Right atrium auricular region (tissue), 2 donors: ENCODE data around the gene ADARB2. TPM values are rescaled to one million over a fixed set of nuclear protein-coding genes. Genes with fewer than 3 reads are reported as not detected.

Experiments used
- DNase-seq: peaks from one replicate; pipeline ENCODE4 v3.0.0-alpha.2; 2019; ENCODE audit warnings: low spot score
- H3K27ac ChIP-seq, 2 donors: fragments of 200-600 bp; sonication (generic); 1 replicate in 1 of 2; 2 replicates in 1 of 2; pipeline ENCODE4 v1.5.1; 2016 to 2019
- H3K27me3 ChIP-seq, 2 donors: fragments of 200-600 bp; sonication (generic); one replicate each; pipeline versions ENCODE4 v1.5.1 to v1.6.0; 2017 to 2019
- H3K36me3 ChIP-seq: fragments of 200-600 bp; sonication (generic); one replicate; pipeline ENCODE4 v1.5.1; 2016
- H3K4me1 ChIP-seq, 2 donors: fragments of 200-600 bp; sonication (generic); one replicate each; pipeline versions ENCODE4 v1.5.1 to v1.6.0; 2017 to 2019
- H3K4me3 ChIP-seq, 2 donors: fragments of 200-600 bp; sonication (generic); 1 replicate in 1 of 2; 2 replicates in 1 of 2; pipeline ENCODE4 v1.5.1; 2017 to 2019; ENCODE audit warnings: mild to moderate bottlenecking in 1 of 2, moderate library complexity in 1 of 2
- H3K9me3 ChIP-seq, 2 donors: fragments of 200-600 bp; sonication (generic); one replicate each; pipeline ENCODE4 v1.5.1; 2019
- total RNA-seq, 2 donors: library from RNA; depleted of rRNA; stranded (reverse); fragments of >200 nt; gene quantifications; one replicate each; pipeline ENCODE4 v1.1.0, GENCODE V29; 2016
- TF ChIP-seq, protein P1 (sequence below), 2 donors: fragments of 200-600 bp; sonication (generic); IDR thresholded peaks; one replicate each; pipeline ENCODE4 v1.5.1; 2019; ENCODE audit warnings: antibody characterized with exemption in 2 of 2

Gene ADARB2
- total RNA-seq, 2 donors from 2014 or later, result 0.33 to 0.71 TPM

DNA sequence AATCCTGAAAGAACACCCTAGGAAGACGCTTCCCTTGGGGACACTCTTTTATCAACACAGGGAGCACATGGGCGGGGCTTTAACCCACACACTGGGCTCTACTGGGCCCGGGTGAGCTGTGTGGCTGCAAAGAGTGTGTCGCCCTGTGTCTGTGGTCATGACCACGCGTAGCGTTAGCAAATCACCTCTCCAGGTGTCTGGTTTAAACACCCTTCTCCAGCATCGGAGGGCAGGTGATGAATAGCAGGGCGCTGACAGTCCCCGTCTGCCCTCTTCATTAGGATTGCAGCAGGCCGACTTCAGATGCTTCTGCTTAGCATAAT is 127.7 kb downstream of the ADARB2 start:
- Histone ChIP-seq H3K27me3 (peaks cover 0 to 11% of the 10 kb centered on the region in 2 donors), H3K9me3 (no peaks in the 10 kb centered on the region), H3K36me3 (no peaks in the 10 kb centered on the region), H3K4me1 (peaks cover 0 to 6% of the 10 kb centered on the region in 2 donors), H3K27ac (no peak overlapping the region), H3K4me3 (no peak overlapping the region)
- DNase-seq, result no peak
- TF ChIP-seq, protein P1, sequence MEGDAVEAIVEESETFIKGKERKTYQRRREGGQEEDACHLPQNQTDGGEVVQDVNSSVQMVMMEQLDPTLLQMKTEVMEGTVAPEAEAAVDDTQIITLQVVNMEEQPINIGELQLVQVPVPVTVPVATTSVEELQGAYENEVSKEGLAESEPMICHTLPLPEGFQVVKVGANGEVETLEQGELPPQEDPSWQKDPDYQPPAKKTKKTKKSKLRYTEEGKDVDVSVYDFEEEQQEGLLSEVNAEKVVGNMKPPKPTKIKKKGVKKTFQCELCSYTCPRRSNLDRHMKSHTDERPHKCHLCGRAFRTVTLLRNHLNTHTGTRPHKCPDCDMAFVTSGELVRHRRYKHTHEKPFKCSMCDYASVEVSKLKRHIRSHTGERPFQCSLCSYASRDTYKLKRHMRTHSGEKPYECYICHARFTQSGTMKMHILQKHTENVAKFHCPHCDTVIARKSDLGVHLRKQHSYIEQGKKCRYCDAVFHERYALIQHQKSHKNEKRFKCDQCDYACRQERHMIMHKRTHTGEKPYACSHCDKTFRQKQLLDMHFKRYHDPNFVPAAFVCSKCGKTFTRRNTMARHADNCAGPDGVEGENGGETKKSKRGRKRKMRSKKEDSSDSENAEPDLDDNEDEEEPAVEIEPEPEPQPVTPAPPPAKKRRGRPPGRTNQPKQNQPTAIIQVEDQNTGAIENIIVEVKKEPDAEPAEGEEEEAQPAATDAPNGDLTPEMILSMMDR (IDR thresholded peaks at IDR 0.05), result no peak

DNA sequence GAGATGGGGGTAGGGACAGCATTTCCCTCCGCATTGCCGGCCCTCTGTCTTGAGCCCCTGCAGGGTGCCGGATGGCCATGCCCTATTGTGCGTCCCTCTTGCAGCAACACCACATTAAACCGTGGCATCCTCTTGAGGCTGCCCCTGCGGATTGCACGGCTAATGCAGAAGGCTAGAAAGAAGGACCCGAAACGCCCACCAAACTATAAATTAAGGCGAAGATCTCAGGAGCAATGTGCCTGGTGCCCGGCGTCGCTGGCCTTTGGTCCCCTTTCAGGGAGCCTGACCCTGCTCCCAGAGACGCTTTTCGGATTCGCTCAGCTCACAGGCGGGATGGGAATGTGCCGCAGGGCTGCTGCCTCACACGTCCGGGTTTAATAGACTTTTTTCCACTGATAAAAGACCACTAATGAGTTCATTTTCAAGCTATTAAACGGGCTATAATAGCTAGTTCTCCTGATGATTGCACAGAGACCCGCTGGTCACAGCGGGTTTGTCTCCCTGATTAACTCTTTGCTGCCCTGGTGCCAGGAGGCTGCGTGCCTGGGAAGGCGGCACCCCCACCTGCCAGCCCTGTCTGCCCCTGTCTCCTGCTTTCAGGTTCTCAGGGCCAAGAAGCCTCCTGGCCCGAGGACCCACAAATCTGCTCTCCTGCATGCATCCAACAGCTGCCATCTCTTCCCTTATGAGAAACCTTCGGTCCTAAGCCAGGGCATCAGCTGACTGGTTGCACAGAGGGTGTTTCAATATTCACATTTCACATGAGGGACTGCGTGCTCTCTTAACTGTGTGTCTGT is 128.3 kb downstream of the ADARB2 start:
- DNase-seq, result no peak
- Histone ChIP-seq H3K4me3 (no peak overlapping the region), H3K27me3 (peaks cover 0 to 11% of the 10 kb centered on the region in 2 donors), H3K4me1 (peaks cover 0 to 6% of the 10 kb centered on the region in 2 donors), H3K9me3 (no peaks in the 10 kb centered on the region), H3K27ac (no peak overlapping the region), H3K36me3 (no peaks in the 10 kb centered on the region)
- TF ChIP-seq, protein P1 (IDR thresholded peaks at IDR 0.05), result no peak

DNA sequence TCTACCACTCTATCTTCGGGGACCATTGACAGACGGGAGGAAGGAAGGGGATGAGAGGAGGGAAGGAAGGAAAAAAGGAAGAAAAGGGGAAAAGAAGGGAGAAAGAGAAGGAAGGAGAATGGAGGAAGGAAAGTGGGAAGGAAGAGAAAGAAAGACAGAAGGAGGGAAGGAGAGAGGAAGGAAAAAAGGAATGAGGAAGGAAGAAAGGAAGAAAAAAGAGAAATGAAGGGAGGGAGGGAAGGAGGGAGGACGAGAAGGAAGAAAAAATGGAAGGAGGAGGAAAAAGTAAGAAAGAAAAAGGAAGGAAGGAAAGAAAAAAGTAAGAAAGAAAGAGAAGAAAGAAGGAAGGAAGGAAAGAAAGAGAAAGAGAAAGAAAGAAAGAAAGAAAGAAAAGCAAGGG is 128.9 kb downstream of the ADARB2 start:
- no peak for DNase-seq
- Histone ChIP-seq H3K4me1 (peaks cover 0 to 6% of the 10 kb centered on the region in 2 donors), H3K4me3 (no peak overlapping the region), H3K9me3 (no peaks in the 10 kb centered on the region), H3K36me3 (no peaks in the 10 kb centered on the region), H3K27me3 (peaks cover 0 to 11% of the 10 kb centered on the region in 2 donors), H3K27ac (no peak overlapping the region)
- TF ChIP-seq, protein P1 (IDR thresholded peaks at IDR 0.05), result no peak

DNA sequence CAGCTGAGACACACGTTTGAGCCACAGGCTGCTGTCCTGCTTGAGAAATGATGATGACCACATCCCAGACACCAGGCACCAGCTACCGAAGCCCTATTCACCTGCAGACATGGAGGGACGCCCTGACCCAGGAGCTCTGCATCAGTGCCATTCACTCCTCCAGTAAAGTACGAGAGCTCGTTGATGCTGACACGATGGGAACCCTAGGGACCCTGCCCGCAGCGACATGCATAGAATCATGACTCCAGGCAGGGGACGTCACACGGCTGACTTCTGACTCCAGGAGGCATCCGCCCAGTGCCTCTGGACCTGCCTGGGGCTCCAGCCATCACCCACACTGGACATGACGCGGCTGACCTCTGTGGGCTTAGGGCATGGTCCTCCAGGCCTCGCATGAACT is 129.9 kb downstream of the ADARB2 start:
- Histone ChIP-seq H3K9me3 (no peaks in the 10 kb centered on the region), H3K4me1 (peaks cover 0 to 6% of the 10 kb centered on the region in 2 donors), H3K27me3 (peaks cover 0 to 11% of the 10 kb centered on the region in 2 donors), H3K27ac (no peak overlapping the region), H3K4me3 (no peak overlapping the region), H3K36me3 (no peaks in the 10 kb centered on the region)
- no peak for DNase-seq
- TF ChIP-seq, protein P1 (IDR thresholded peaks at IDR 0.05), result no peak

DNA sequence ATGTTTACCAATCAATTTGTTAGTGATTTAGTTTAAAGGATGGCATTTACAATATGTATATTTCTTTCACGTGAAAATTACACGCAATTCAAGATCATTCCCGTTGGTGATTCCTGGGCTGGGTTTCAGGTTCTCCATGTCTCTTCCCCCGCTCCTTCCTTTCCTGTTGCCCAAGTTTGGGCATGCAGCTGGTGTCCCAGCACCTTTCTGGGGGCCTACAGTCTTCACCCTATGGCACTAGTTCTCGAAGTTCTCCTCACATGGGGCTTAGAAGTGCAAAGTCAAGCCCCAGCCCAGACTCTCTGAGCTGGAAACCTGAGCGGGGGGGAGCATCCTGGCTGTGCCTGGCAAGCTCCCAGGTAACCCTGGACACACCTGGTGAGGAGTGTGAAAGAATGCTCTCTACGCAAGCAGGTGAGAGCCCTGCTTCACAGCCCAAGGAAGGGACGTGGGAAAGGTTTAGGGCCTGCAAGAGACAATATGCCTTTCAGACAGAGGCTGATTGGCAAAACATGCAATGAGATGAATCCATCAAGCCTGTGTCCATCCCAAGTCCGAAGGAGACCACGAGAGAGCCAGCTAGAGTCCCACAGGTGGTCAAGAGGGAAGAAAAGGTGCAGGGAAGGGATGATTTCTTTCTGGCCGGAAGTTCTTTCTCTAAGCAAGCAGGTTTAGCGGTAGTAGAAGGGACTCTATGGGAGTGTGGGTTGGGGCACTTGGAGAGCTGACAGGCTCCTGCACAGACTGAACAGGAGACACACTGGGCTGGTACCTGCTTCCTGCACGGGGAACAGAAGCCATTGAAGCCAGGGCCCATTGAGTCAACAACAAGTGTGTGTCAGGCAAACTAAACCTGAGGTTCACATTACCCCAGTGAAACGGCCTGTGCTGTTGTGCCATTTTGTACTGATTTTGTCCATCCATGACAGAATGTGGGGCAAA is 131.1 kb downstream of the ADARB2 start:
- H3K4me1 ChIP-seq, result peaks cover 0 to 6% of the 10 kb centered on the region in 2 donors
- H3K9me3 ChIP-seq, result no peaks in the 10 kb centered on the region
- H3K36me3 ChIP-seq, result no peaks in the 10 kb centered on the region
- DNase-seq, result no peak
- TF ChIP-seq, protein P1 (IDR thresholded peaks at IDR 0.05), result no peak
- H3K27me3 ChIP-seq, result peaks cover 0 to 7% of the 10 kb centered on the region in 2 donors
- H3K4me3 ChIP-seq, result no peak overlapping the region
- no peak overlapping the region for H3K27ac ChIP-seq
